Measurements from ENCODE around the gene METRN.

The METRN gene

DNA sequence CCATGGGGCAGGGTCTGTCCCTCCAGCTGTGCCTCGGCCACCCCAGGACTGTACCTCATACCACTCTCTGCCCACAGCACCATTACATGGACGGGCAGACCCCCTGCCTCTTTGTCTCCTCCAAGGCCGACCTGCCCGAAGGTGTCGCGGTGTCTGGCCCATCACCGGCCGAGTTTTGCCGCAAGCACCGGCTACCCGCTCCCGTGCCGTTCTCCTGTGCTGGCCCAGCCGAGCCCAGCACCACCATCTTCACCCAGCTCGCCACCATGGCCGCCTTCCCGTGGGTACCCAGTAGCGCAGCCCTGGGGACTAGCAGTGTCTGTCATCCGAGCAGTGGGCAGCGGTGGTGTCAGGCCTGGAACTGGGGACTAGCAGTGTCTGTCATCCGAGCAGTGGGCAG lies 42.1 kb upstream of the METRN start:
- no peak overlapping the region for H3K27ac ChIP-seq (ENCODE audit: low read length)
- H3K27me3 ChIP-seq (ENCODE audit: low read depth, low read length), result no peaks in the 10 kb centered on the region
- H3K36me3 ChIP-seq (ENCODE audit: control insufficient read depth in 1 of 2, insufficient read depth in 2 of 2, low read length in 2 of 2), result peaks cover 4 to 47% of the 10 kb centered on the region in 2 donors
- H3K9me3 ChIP-seq (ENCODE audit: control insufficient read depth in 1 of 2, low read length in 2 of 2), result no peaks in the 10 kb centered on the region
- H3K4me1 ChIP-seq (ENCODE audit: control insufficient read depth in 1 of 2, insufficient read depth in 2 of 2, low read length in 2 of 2), result peaks cover 3 to 25% of the 10 kb centered on the region in 2 donors
- H3K4me3 ChIP-seq (ENCODE audit: low read depth in 1 of 2, low read length in 2 of 2), result no peak overlapping the region

GRCh38 chr16:673399-673991 lies 41.4 kb upstream of the METRN start:
- H3K36me3 ChIP-seq (ENCODE audit: control insufficient read depth in 1 of 2, insufficient read depth in 2 of 2, low read length in 2 of 2), result peaks cover 4 to 47% of the 10 kb centered on the region in 2 donors

GRCh38 chr16:674214-674881 lies 40.6 kb upstream of the METRN start:
- Histone ChIP-seq H3K4me1 (ENCODE audit: control insufficient read depth in 1 of 2, insufficient read depth in 2 of 2, low read length in 2 of 2) (peaks cover 0 to 19% of the 10 kb centered on the region in 2 donors), H3K27me3 (ENCODE audit: low read depth, low read length) (no peaks in the 10 kb centered on the region), H3K9me3 (ENCODE audit: control insufficient read depth in 1 of 2, low read length in 2 of 2) (no peaks in the 10 kb centered on the region), H3K27ac (ENCODE audit: low read length) (no peak overlapping the region), H3K4me3 (ENCODE audit: low read depth in 1 of 2, low read length in 2 of 2) (no peak overlapping the region), H3K36me3 (ENCODE audit: control insufficient read depth in 1 of 2, insufficient read depth in 2 of 2, low read length in 2 of 2) (peaks cover 4 to 47% of the 10 kb centered on the region in 2 donors)

More at GRCh38 chr16:673399-673991, 41.4 kb upstream of the METRN start:
- no peak overlapping the region for H3K4me3 ChIP-seq (ENCODE audit: low read depth in 1 of 2, low read length in 2 of 2)
- H3K27ac ChIP-seq (ENCODE audit: low read length), result no peak overlapping the region
- no peaks in the 10 kb centered on the region for H3K9me3 ChIP-seq (ENCODE audit: control insufficient read depth in 1 of 2, low read length in 2 of 2)
- H3K4me1 ChIP-seq (ENCODE audit: control insufficient read depth in 1 of 2, insufficient read depth in 2 of 2, low read length in 2 of 2), result peaks cover 3 to 23% of the 10 kb centered on the region in 2 donors
- H3K27me3 ChIP-seq (ENCODE audit: low read depth, low read length), result no peaks in the 10 kb centered on the region

- Histone ChIP-seq H3K27ac (ENCODE audit: low read length) (no peak within 1 kb of the TSS), H3K36me3 (ENCODE audit: control insufficient read depth in 1 of 2, insufficient read depth in 2 of 2, low read length in 2 of 2) (peaks cover 4 to 38% of the 10 kb centered on the region in 2 donors), H3K27me3 (ENCODE audit: low read depth, low read length) (no peaks in the 10 kb centered on the region), H3K9me3 (ENCODE audit: control insufficient read depth in 1 of 2, low read length in 2 of 2) (no peaks in the 10 kb centered on the region), H3K4me3 (ENCODE audit: low read depth in 1 of 2, low read length in 2 of 2) (peak within 1 kb of the TSS in 1 of 2 donors; percentile 52), H3K4me1 (ENCODE audit: control insufficient read depth in 1 of 2, insufficient read depth in 2 of 2, low read length in 2 of 2) (peaks cover 0 to 17% of the 10 kb centered on the region in 2 donors)
Observed at GRCh38 chr16:674968-675883, 39.7 kb upstream of the METRN start, which contains the start of gene RHBDL1. Gene RHBDL1 (plus strand): TSS chr16:675671. CDS start chr16:675791, 120 bp downstream.

- Histone ChIP-seq H3K27ac (ENCODE audit: low read length) (no peak overlapping the region), H3K4me3 (ENCODE audit: low read depth in 1 of 2, low read length in 2 of 2) (no peak overlapping the region), H3K9me3 (ENCODE audit: control insufficient read depth in 1 of 2, low read length in 2 of 2) (no peaks in the 10 kb centered on the region), H3K36me3 (ENCODE audit: control insufficient read depth in 1 of 2, insufficient read depth in 2 of 2, low read length in 2 of 2) (peaks cover 4 to 30% of the 10 kb centered on the region in 2 donors), H3K4me1 (ENCODE audit: control insufficient read depth in 1 of 2, insufficient read depth in 2 of 2, low read length in 2 of 2) (peaks cover 0 to 21% of the 10 kb centered on the region in 2 donors), H3K27me3 (ENCODE audit: low read depth, low read length) (no peaks in the 10 kb centered on the region)
Observed at GRCh38 chr16:675884-676564, 38.9 kb upstream of the METRN start.

GRCh38 chr16:676565-676902 lies 38.4 kb upstream of the METRN start:
- H3K9me3 ChIP-seq (ENCODE audit: control insufficient read depth in 1 of 2, low read length in 2 of 2), result no peaks in the 10 kb centered on the region
- H3K4me1 ChIP-seq (ENCODE audit: control insufficient read depth in 1 of 2, insufficient read depth in 2 of 2, low read length in 2 of 2), result peaks cover 5 to 26% of the 10 kb centered on the region in 2 donors
- peaks cover 4 to 27% of the 10 kb centered on the region in 2 donors for H3K36me3 ChIP-seq (ENCODE audit: control insufficient read depth in 1 of 2, insufficient read depth in 2 of 2, low read length in 2 of 2)
- H3K4me3 ChIP-seq (ENCODE audit: low read depth in 1 of 2, low read length in 2 of 2), result no peak overlapping the region
- H3K27ac ChIP-seq (ENCODE audit: low read length), result no peak overlapping the region
- H3K27me3 ChIP-seq (ENCODE audit: low read depth, low read length), result no peaks in the 10 kb centered on the region

DNA sequence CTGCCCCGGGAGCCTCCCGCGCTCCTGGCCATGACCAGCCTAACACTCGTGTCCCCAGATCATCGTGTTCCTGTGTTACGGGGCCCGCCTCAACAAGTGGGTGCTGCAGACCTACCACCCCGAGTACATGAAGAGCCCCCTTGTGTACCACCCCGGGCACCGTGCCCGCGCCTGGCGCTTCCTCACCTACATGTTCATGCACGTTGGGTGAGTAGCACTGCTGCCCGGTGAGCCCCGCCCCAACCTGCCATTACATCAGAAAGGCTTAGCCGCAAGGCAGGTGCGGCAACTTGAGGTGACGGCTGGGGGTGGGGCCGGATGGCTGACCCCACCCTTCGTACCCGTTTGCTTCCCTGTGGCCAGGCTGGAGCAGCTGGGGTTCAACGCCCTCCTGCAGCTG lies 38.0 kb upstream of the METRN start:
- H3K4me1 ChIP-seq (ENCODE audit: control insufficient read depth in 1 of 2, insufficient read depth in 2 of 2, low read length in 2 of 2), result peaks cover 7 to 30% of the 10 kb centered on the region in 2 donors
- no peaks in the 10 kb centered on the region for H3K27me3 ChIP-seq (ENCODE audit: low read depth, low read length)
- peaks cover 4 to 27% of the 10 kb centered on the region in 2 donors for H3K36me3 ChIP-seq (ENCODE audit: control insufficient read depth in 1 of 2, insufficient read depth in 2 of 2, low read length in 2 of 2)
- no peaks in the 10 kb centered on the region for H3K9me3 ChIP-seq (ENCODE audit: control insufficient read depth in 1 of 2, low read length in 2 of 2)
- H3K4me3 ChIP-seq (ENCODE audit: low read depth in 1 of 2, low read length in 2 of 2), result no peak overlapping the region
- H3K27ac ChIP-seq (ENCODE audit: low read length), result no peak overlapping the region

DNA sequence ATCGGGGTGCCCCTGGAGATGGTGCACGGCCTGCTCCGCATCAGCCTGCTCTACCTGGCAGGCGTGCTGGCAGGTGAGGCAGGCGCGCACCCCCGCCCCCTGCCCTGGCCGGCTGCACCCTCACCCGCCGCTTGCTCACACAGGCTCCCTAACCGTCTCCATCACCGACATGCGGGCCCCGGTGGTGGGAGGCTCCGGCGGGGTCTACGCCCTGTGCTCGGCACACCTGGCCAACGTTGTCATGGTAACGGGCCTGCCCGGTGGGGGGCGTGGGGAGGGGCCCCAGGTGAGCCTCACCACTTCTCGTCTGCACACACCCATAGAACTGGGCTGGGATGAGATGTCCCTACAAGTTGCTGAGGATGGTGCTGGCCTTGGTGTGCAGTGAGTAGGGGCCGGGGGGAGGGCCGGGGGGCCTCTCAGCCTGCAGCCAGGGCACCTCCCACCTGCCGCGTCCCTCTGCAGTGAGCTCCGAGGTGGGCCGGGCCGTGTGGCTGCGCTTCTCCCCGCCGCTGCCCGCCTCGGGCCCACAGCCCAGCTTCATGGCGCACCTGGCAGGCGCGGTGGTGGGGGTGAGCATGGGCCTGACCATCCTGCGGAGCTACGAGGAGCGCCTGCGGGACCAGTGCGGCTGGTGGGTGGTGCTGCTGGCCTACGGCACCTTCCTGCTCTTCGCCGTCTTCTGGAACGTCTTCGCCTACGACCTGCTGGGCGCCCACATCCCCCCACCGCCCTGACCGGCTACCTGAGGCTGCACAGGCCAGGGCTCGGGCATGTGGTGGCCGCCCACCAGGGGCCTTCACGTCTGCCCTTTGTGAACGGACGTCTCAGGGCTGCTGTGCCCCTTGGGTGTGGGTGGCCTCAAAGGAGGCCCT lies 37.4 kb upstream of the METRN start:
- Histone ChIP-seq H3K36me3 (ENCODE audit: control insufficient read depth in 1 of 2, insufficient read depth in 2 of 2, low read length in 2 of 2) (peaks cover 5 to 27% of the 10 kb centered on the region in 2 donors), H3K9me3 (ENCODE audit: control insufficient read depth in 1 of 2, low read length in 2 of 2) (no peaks in the 10 kb centered on the region), H3K27me3 (ENCODE audit: low read depth, low read length) (no peaks in the 10 kb centered on the region), H3K27ac (ENCODE audit: low read length) (no peak overlapping the region), H3K4me1 (ENCODE audit: control insufficient read depth in 1 of 2, insufficient read depth in 2 of 2, low read length in 2 of 2) (peaks cover 7 to 37% of the 10 kb centered on the region in 2 donors), H3K4me3 (ENCODE audit: low read depth in 1 of 2, low read length in 2 of 2) (no peak overlapping the region)

- no peaks in the 10 kb centered on the region for H3K9me3 ChIP-seq (ENCODE audit: control insufficient read depth in 1 of 2, low read length in 2 of 2)
- H3K4me3 ChIP-seq (ENCODE audit: low read depth in 1 of 2, low read length in 2 of 2), result no peak overlapping the region
- no peaks in the 10 kb centered on the region for H3K27me3 ChIP-seq (ENCODE audit: low read depth, low read length)
- H3K4me1 ChIP-seq (ENCODE audit: control insufficient read depth in 1 of 2, insufficient read depth in 2 of 2, low read length in 2 of 2), result peaks cover 7 to 44% of the 10 kb centered on the region in 2 donors
- H3K27ac ChIP-seq (ENCODE audit: low read length), result no peak overlapping the region
- peaks cover 5 to 24% of the 10 kb centered on the region in 2 donors for H3K36me3 ChIP-seq (ENCODE audit: control insufficient read depth in 1 of 2, insufficient read depth in 2 of 2, low read length in 2 of 2)
Observed at GRCh38 chr16:678209-678857, 36.6 kb upstream of the METRN start.
